OCI-LY7 (cell line): ENCODE results near the gene PAPLN. TPM values are rescaled to one million over a fixed set of nuclear protein-coding genes. Genes with fewer than 3 reads are reported as not detected.

ENCODE experiments used
- BruUV-seq: library from RNA; stranded (reverse); fragments of 400-500 nt; replicated peaks from 2 replicates; lab custom pipeline; 2021; lab: Mats Ljungman, UMichigan
- CTCF ChIA-PET: fragments of 300-600 bp; sonication (Branson Sonifier 250); formaldehyde crosslinking; loops from one replicate; lab custom pipeline; 2022; ENCODE audit warnings: antibody characterized with exemption; ENCODE audit not compliant: unreplicated experiment; lab: Charles Lee
- POLR2A ChIA-PET: fragments of 300-600 bp; sonication (Branson Sonifier 250); formaldehyde crosslinking; loops from one replicate; lab custom pipeline; 2022; ENCODE audit warnings: antibody characterized with exemption; lab: Charles Lee
- DNase-seq: peaks from one replicate; pipeline ENCODE4 v3.0.0-alpha.2; 2015; ENCODE audit warnings: low spot score
- H2AFZ ChIP-seq: fragments of 200-600 bp; sonication (generic), shearing (Covaris generic); 2 replicates; pipeline ENCODE4 v1.6.1; 2014; ENCODE audit warnings: mild to moderate bottlenecking, antibody characterized with exemption, low read length, moderate library complexity
- H3K27ac ChIP-seq: fragments of 200-600 bp; sonication (generic); 2 replicates; pipeline ENCODE4 v1.5.1; 2014; ENCODE audit warnings: mixed run types, low read depth, mild to moderate bottlenecking, moderate library complexity, low read length, inconsistent platforms; ENCODE audit not compliant: poor library complexity, severe bottlenecking
- H3K36me3 ChIP-seq: fragments of 200-600 bp; sonication (generic); 2 replicates; pipeline ENCODE4 v1.6.1; 2014; ENCODE audit warnings: mild to moderate bottlenecking, antibody characterized with exemption, low read length, moderate library complexity, mixed read lengths; ENCODE audit not compliant: insufficient read depth
- H3K4me1 ChIP-seq: fragments of 200-600 bp; sonication (generic); 2 replicates; pipeline ENCODE4 v1.5.1; 2014; ENCODE audit warnings: mild to moderate bottlenecking, low read length; ENCODE audit not compliant: insufficient read depth, poor library complexity, severe bottlenecking
- H3K4me2 ChIP-seq: fragments of 200-600 bp; sonication (generic); 2 replicates; pipeline ENCODE4 v1.6.1; 2014; ENCODE audit warnings: mild to moderate bottlenecking, low read length
- H3K4me3 ChIP-seq: fragments of 200-600 bp; sonication (generic); 2 replicates; pipeline ENCODE4 v1.5.1; 2014; ENCODE audit warnings: mild to moderate bottlenecking, low read depth, low read length; ENCODE audit not compliant: poor library complexity, severe bottlenecking
- H3K79me2 ChIP-seq: fragments of 200-600 bp; sonication (generic); 2 replicates; pipeline ENCODE4 v1.6.1; 2016; ENCODE audit warnings: low read depth, mild to moderate bottlenecking, low read length, moderate library complexity, mixed read lengths; ENCODE audit not compliant: insufficient read depth
- H3K9me2 ChIP-seq: fragments of 200-600 bp; sonication (generic); 2 replicates; pipeline ENCODE4 v1.6.1; 2016; ENCODE audit warnings: mild to moderate bottlenecking, low read length, mixed read lengths; ENCODE audit not compliant: insufficient read depth
- H3K9me3 ChIP-seq: fragments of 200-600 bp; sonication (generic); 2 replicates; pipeline ENCODE4 v1.6.1; 2014; ENCODE audit warnings: mild to moderate bottlenecking, mixed run types, low read length, mixed read lengths
- H4K20me1 ChIP-seq: fragments of 200-600 bp; sonication (generic); 2 replicates; pipeline ENCODE4 v1.6.1; 2014; ENCODE audit warnings: mild to moderate bottlenecking, antibody characterized with exemption, low read length, moderate library complexity, mixed read lengths; ENCODE audit not compliant: insufficient read depth
- CTCF ChIP-seq: fragments of 200-600 bp; sonication (generic); conservative IDR thresholded peaks from 2 replicates; pipeline ENCODE4 v1.5.1; 2014; ENCODE audit warnings: mild to moderate bottlenecking, antibody characterized with exemption, low read length, moderate library complexity, mixed read lengths
- EZH2phosphoT487 ChIP-seq: fragments of 200-600 bp; sonication (generic); IDR thresholded peaks from 2 replicates; pipeline ENCODE4 v1.6.1; 2018; ENCODE audit warnings: low read depth, borderline replicate concordance, mild to moderate bottlenecking, mixed run types, antibody characterized with exemption, low read length, moderate library complexity, mixed read lengths
- intact Hi-C: fragments of 100-400 bp; cut with micrococcal nuclease; formaldehyde crosslinking; loops from one replicate; pipeline ENCODE4 v1.10.0; 2022; ENCODE audit not compliant: unreplicated experiment
- total RNA-seq, 2 experiments: library from RNA; depleted of rRNA in 1 of 2; stranded (reverse); fragments of >200 nt in 1 of 2; shearing (Covaris generic) in 1 of 2; gene quantifications; 2 replicates each; pipeline ENCODE4 v1.2.3, GENCODE V29; 2014 to 2022

The PAPLN gene
- total RNA-seq, 2 experiments from 2014 or later, result 4.0 to 9.0 TPM

- H3K27ac ChIP-seq, result no peak overlapping the region
- no peak for DNase-seq
- POLR2A ChIA-PET, result no interaction called here
- no peak overlapping the region for H2AFZ ChIP-seq
- H3K4me2 ChIP-seq, result no peak overlapping the region
- CTCF ChIA-PET, result no interaction called here
- H3K36me3 ChIP-seq, result no peaks in the 10 kb centered on the region
- H3K4me1 ChIP-seq, result peaks cover 10% of the 10 kb centered on the region
- no peaks in the 10 kb centered on the region for H4K20me1 ChIP-seq
- intact Hi-C loops, result no loop called here
- no peaks in the 10 kb centered on the region for H3K9me3 ChIP-seq
- TF ChIP-seq CTCF (no peak), EZH2phosphoT487 (no peak)
- no peak overlapping the region for H3K4me3 ChIP-seq
- H3K79me2 ChIP-seq, result no peaks in the 10 kb centered on the region
- H3K9me2 ChIP-seq, result no peaks in the 10 kb centered on the region
- BruUV-seq, result no TSS peak
Observed at GRCh38 chr14:73258845-73259611, 21.7 kb downstream of the PAPLN start.

- no peaks in the 10 kb centered on the region for H3K79me2 ChIP-seq
- intact Hi-C loops, result no loop called here
- H4K20me1 ChIP-seq, result no peaks in the 10 kb centered on the region
Observed at GRCh38 chr14:73259837-73260236, 22.5 kb downstream of the PAPLN start.

More at GRCh38 chr14:73259837-73260236, 22.5 kb downstream of the PAPLN start:
- no TSS peak for BruUV-seq
- Histone ChIP-seq H3K27ac (no peak overlapping the region), H3K9me3 (no peaks in the 10 kb centered on the region), H3K4me1 (peaks cover 10% of the 10 kb centered on the region), H2AFZ (no peak overlapping the region), H3K4me2 (no peak overlapping the region), H3K36me3 (no peaks in the 10 kb centered on the region), H3K9me2 (no peaks in the 10 kb centered on the region), H3K4me3 (no peak overlapping the region)
- TF ChIP-seq EZH2phosphoT487 (no peak), CTCF (no peak)
- CTCF ChIA-PET, result no interaction called here
- DNase-seq, result no peak
- POLR2A ChIA-PET, result no interaction called here
